GM12865 (cell line): ENCODE measurements around the gene DCST2.
A peak's percentile ranks its signal among the peaks of the same experiment; 100 is the strongest.

Experiments
- DNase-seq: peaks from one replicate; pipeline ENCODE4 v3.0.0; 2010; ENCODE audit warnings: low read depth
- H3K4me3 ChIP-seq: 2 replicates; pipeline ENCODE4 v1.5.1; 2011; ENCODE audit warnings: mild to moderate bottlenecking, low read depth, low read length, control low read depth
- CTCF ChIP-seq: IDR thresholded peaks from 2 replicates; pipeline ENCODE4 v1.5.1; 2011; ENCODE audit warnings: low read length, control low read depth, low read depth, inconsistent platforms; ENCODE audit not compliant: insufficient read depth; ENCODE audit errors: missing control alignments

The DCST2 gene

GRCh38 chr1:155000726-155001424, 32.7 kb downstream of the DCST2 start:
- TF ChIP-seq CTCF = peak; percentile 1
- H3K4me3 ChIP-seq = peak overlapping the region; percentile 84
- DNase-seq = peak; percentile 95

GRCh38 chr1:155000411-155000725, 33.2 kb downstream of the DCST2 start:
- peak; percentile 44 for DNase-seq
- H3K4me3 ChIP-seq = peak overlapping the region; percentile 84
- no peak for TF ChIP-seq CTCF

- TF ChIP-seq CTCF = no peak
- DNase-seq = peak; percentile 81
- H3K4me3 ChIP-seq = peak overlapping the region; percentile 84
Observed at GRCh38 chr1:154999571-155000410, 33.8 kb downstream of the DCST2 start.

GRCh38 chr1:154998818-154999570, 34.6 kb downstream of the DCST2 start:
- peak; percentile 97 for TF ChIP-seq CTCF
- peak; percentile 93 for DNase-seq
- peak overlapping the region; percentile 84 for H3K4me3 ChIP-seq

GRCh38 chr1:154998201-154998780, 35.3 kb downstream of the DCST2 start:
- DNase-seq = no peak
- peak overlapping the region; percentile 84 for H3K4me3 ChIP-seq
- peak; percentile 22 for TF ChIP-seq CTCF

GRCh38 chr1:154996966-154997701, 36.4 kb downstream of the DCST2 start:
- H3K4me3 ChIP-seq = no peak overlapping the region
- no peak for DNase-seq
- no peak for TF ChIP-seq CTCF
